Measurements from ENCODE around the gene RPS6KA1. TPM values are rescaled to one million over a fixed set of nuclear protein-coding genes. Genes with fewer than 3 reads are reported as not detected.

RPS6KA1 gene
- total and polyA plus RNA-seq, 9 of the 15 experiments (the other 6 are each of a cell fraction or from before 2014, with no cell fraction given) = 2.4 to 61.0 (median 35.5) TPM

DNA sequence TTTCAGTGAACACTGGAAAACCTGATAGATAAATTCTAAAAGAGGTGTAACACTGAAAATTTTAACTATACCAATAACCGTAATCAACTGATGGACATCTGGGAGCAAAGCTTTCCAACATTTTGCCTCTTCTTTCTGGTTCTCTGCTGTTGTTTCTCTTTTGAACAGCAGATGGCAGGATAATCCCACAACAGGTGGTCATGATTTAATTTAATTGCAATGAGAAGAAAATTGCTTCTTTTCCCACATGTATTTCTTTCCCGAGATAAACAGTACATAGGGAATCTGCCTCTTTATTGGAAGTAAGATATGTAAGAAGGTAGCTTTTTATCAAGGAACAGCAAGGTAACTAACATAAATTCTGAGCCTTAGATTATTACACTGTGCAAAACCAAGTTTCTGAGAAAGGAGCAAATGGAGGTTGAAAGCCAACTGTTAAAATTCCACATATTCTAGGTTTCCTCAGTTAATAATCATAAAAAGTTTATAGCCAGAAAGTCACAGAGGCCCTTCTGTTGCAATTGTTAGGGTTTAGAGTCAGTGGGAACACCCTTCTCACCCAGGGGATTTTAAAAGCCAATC, 72.9 kb downstream of the RPS6KA1 start (continued):
- TF ChIP-seq ZNF644 (tag; IDR thresholded peaks at IDR 0.05; ENCODE audit: low read depth) (no peak), CCNT2 (IDR thresholded peaks at IDR 0.05; ENCODE audit: borderline replicate concordance, extremely low read depth, insufficient read length, low read depth, low read length) (no peak), MAZ (CRISPR knock-in tag; conservative IDR thresholded peaks at IDR 0.05 in 1 of 2, IDR thresholded peaks at IDR 0.05 in 1 of 2) (peak in 1 of 2 experiments; percentile 72; a peak in 2 of 4 replicates), ERF (CRISPR knock-in tag; IDR thresholded peaks at IDR 0.05) (no peak), SIRT6 (IDR thresholded peaks at IDR 0.05; ENCODE audit: low read depth, low read length) (no peak), ATF1 (CRISPR knock-in tag; IDR thresholded peaks at IDR 0.05) (no peak), ATF1 (tag; IDR thresholded peaks at IDR 0.05) (no peak), KLF10 (CRISPR knock-in tag; IDR thresholded peaks at IDR 0.05) (no peak), CHD1 (IDR thresholded peaks at IDR 0.05; ENCODE audit: low read length) (no peak), KDM5B (IDR thresholded peaks at IDR 0.05; ENCODE audit: insufficient replicate concordance, low read depth, low read length) (no peak), PURB (CRISPR knock-in tag; IDR thresholded peaks at IDR 0.05; ENCODE audit: low read depth) (no peak), NRF1 (conservative IDR thresholded peaks at IDR 0.05 in 1 of 2, IDR thresholded peaks at IDR 0.05 in 1 of 2) (no peak), PTTG1 (tag; IDR thresholded peaks at IDR 0.05; ENCODE audit: low read depth) (no peak)
- TF ChIP-seq, protein P1, sequence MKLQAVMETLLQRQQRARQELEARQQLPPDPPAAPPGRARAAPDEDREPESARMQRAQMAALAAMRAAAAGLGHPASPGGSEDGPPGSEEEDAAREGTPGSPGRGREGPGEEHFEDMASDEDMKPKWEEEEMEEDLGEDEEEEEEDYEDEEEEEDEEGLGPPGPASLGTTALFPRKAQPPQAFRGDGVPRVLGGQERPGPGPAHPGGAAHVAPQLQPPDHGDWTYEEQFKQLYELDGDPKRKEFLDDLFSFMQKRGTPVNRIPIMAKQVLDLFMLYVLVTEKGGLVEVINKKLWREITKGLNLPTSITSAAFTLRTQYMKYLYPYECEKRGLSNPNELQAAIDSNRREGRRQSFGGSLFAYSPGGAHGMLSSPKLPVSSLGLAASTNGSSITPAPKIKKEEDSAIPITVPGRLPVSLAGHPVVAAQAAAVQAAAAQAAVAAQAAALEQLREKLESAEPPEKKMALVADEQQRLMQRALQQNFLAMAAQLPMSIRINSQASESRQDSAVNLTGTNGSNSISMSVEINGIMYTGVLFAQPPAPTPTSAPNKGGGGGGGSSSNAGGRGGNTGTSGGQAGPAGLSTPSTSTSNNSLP (IDR thresholded peaks at IDR 0.05; ENCODE audit: borderline replicate concordance, low read depth, low read length) = peak; percentile 98
- TF ChIP-seq, protein P2, sequence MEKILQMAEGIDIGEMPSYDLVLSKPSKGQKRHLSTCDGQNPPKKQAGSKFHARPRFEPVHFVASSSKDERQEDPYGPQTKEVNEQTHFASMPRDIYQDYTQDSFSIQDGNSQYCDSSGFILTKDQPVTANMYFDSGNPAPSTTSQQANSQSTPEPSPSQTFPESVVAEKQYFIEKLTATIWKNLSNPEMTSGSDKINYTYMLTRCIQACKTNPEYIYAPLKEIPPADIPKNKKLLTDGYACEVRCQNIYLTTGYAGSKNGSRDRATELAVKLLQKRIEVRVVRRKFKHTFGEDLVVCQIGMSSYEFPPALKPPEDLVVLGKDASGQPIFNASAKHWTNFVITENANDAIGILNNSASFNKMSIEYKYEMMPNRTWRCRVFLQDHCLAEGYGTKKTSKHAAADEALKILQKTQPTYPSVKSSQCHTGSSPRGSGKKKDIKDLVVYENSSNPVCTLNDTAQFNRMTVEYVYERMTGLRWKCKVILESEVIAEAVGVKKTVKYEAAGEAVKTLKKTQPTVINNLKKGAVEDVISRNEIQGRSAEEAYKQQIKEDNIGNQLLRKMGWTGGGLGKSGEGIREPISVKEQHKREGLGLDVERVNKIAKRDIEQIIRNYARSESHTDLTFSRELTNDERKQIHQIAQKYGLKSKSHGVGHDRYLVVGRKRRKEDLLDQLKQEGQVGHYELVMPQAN (IDR thresholded peaks at IDR 0.05; ENCODE audit: borderline replicate concordance) = no peak
- TF ChIP-seq, protein P3, sequence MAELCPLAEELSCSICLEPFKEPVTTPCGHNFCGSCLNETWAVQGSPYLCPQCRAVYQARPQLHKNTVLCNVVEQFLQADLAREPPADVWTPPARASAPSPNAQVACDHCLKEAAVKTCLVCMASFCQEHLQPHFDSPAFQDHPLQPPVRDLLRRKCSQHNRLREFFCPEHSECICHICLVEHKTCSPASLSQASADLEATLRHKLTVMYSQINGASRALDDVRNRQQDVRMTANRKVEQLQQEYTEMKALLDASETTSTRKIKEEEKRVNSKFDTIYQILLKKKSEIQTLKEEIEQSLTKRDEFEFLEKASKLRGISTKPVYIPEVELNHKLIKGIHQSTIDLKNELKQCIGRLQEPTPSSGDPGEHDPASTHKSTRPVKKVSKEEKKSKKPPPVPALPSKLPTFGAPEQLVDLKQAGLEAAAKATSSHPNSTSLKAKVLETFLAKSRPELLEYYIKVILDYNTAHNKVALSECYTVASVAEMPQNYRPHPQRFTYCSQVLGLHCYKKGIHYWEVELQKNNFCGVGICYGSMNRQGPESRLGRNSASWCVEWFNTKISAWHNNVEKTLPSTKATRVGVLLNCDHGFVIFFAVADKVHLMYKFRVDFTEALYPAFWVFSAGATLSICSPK (IDR thresholded peaks at IDR 0.05; ENCODE audit: borderline replicate concordance) = no peak
- TF ChIP-seq, protein P4, sequence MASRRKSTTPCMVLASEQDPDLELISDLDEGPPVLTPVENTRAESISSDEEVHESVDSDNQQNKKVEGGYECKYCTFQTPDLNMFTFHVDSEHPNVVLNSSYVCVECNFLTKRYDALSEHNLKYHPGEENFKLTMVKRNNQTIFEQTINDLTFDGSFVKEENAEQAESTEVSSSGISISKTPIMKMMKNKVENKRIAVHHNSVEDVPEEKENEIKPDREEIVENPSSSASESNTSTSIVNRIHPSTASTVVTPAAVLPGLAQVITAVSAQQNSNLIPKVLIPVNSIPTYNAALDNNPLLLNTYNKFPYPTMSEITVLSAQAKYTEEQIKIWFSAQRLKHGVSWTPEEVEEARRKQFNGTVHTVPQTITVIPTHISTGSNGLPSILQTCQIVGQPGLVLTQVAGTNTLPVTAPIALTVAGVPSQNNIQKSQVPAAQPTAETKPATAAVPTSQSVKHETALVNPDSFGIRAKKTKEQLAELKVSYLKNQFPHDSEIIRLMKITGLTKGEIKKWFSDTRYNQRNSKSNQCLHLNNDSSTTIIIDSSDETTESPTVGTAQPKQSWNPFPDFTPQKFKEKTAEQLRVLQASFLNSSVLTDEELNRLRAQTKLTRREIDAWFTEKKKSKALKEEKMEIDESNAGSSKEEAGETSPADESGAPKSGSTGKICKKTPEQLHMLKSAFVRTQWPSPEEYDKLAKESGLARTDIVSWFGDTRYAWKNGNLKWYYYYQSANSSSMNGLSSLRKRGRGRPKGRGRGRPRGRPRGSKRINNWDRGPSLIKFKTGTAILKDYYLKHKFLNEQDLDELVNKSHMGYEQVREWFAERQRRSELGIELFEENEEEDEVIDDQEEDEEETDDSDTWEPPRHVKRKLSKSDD (conservative IDR thresholded peaks at IDR 0.05; ENCODE audit: low read length) = no peak
- TF ChIP-seq, protein P5, sequence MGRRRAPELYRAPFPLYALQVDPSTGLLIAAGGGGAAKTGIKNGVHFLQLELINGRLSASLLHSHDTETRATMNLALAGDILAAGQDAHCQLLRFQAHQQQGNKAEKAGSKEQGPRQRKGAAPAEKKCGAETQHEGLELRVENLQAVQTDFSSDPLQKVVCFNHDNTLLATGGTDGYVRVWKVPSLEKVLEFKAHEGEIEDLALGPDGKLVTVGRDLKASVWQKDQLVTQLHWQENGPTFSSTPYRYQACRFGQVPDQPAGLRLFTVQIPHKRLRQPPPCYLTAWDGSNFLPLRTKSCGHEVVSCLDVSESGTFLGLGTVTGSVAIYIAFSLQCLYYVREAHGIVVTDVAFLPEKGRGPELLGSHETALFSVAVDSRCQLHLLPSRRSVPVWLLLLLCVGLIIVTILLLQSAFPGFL (CRISPR knock-in tag; IDR thresholded peaks at IDR 0.05) = 0 out of 2 replicates have a peak, but pooled peaks have one; percentile 35
